ENCODE data around the gene SCAPER.

DNA sequence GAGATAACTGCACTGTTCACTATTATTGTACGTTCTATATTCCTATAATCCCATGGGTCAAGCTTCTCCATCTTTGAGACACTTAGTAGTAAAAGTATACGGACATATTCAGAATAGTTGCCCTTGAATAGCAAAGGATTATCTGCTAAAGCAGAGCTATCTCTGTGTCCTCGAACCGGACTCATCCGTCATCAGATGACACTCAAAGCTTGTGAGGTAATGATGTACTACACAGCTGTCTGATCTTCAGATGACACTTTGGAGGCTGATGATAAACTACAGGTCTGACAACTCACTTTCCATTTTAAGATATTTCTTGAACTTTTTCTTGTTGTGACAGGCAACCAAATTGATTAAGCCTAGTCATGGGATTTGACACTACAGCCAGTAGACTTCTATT, 240.2 kb downstream of the SCAPER start:
- TF ChIP-seq, protein P1, sequence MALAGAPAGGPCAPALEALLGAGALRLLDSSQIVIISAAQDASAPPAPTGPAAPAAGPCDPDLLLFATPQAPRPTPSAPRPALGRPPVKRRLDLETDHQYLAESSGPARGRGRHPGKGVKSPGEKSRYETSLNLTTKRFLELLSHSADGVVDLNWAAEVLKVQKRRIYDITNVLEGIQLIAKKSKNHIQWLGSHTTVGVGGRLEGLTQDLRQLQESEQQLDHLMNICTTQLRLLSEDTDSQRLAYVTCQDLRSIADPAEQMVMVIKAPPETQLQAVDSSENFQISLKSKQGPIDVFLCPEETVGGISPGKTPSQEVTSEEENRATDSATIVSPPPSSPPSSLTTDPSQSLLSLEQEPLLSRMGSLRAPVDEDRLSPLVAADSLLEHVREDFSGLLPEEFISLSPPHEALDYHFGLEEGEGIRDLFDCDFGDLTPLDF (CRISPR knock-in tag; IDR thresholded peaks at IDR 0.05) = no peak
- no peak for TF ChIP-seq CBFB (CRISPR knock-in tag; IDR thresholded peaks at IDR 0.05; ENCODE audit: low read depth)
- TF ChIP-seq, protein P2, sequence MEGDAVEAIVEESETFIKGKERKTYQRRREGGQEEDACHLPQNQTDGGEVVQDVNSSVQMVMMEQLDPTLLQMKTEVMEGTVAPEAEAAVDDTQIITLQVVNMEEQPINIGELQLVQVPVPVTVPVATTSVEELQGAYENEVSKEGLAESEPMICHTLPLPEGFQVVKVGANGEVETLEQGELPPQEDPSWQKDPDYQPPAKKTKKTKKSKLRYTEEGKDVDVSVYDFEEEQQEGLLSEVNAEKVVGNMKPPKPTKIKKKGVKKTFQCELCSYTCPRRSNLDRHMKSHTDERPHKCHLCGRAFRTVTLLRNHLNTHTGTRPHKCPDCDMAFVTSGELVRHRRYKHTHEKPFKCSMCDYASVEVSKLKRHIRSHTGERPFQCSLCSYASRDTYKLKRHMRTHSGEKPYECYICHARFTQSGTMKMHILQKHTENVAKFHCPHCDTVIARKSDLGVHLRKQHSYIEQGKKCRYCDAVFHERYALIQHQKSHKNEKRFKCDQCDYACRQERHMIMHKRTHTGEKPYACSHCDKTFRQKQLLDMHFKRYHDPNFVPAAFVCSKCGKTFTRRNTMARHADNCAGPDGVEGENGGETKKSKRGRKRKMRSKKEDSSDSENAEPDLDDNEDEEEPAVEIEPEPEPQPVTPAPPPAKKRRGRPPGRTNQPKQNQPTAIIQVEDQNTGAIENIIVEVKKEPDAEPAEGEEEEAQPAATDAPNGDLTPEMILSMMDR (IDR thresholded peaks at IDR 0.05) = no peak

Data from WTC11 (cell line).